ENCODE results near the gene AATK.
"Not testable (repeated sequence)": the region's sequence is repeated elsewhere in the genome, so short reads cannot be mapped to it uniquely, and the experiment has no call there.

AATK gene

GRCh38 chr17:81082177-81083073 lies 83.6 kb downstream of the AATK start:
- no peak for TF ChIP-seq CTCF (IDR thresholded peaks at IDR 0.05; ENCODE audit: insufficient read depth, low read depth, low read length, missing control alignments)
- DNase-seq (ENCODE audit: low read depth) = no peak
- H3K4me3 ChIP-seq (ENCODE audit: low read depth, low read length) = no peak overlapping the region

- TF ChIP-seq CTCF (IDR thresholded peaks at IDR 0.05; ENCODE audit: insufficient read depth, low read depth, low read length, missing control alignments) = no peak
Observed at GRCh38 chr17:81081222-81082176, 84.5 kb downstream of the AATK start.

GRCh38 chr17:81080019-81080418 lies 86.0 kb downstream of the AATK start:
- H3K4me3 ChIP-seq (ENCODE audit: low read depth, low read length) = no peak overlapping the region
- DNase-seq (ENCODE audit: low read depth) = no peak
- TF ChIP-seq CTCF (IDR thresholded peaks at IDR 0.05; ENCODE audit: insufficient read depth, low read depth, low read length, missing control alignments) = no peak

More at GRCh38 chr17:81081222-81082176, 84.5 kb downstream of the AATK start:
- no peak overlapping the region for H3K4me3 ChIP-seq (ENCODE audit: low read depth, low read length)
- no peak for DNase-seq (ENCODE audit: low read depth)

- not testable (repeated sequence) for H3K4me3 ChIP-seq (ENCODE audit: low read depth, low read length)
Observed at GRCh38 chr17:81078026-81078913, 87.8 kb downstream of the AATK start.

GRCh38 chr17:81076141-81076679 lies 89.8 kb downstream of the AATK start:
- H3K4me3 ChIP-seq (ENCODE audit: low read depth, low read length) = no peak overlapping the region
- no peak for TF ChIP-seq CTCF (IDR thresholded peaks at IDR 0.05; ENCODE audit: insufficient read depth, low read depth, low read length, missing control alignments)
- no peak for DNase-seq (ENCODE audit: low read depth)

More at GRCh38 chr17:81078026-81078913, 87.8 kb downstream of the AATK start:
- not testable (repeated sequence) for DNase-seq (ENCODE audit: low read depth)

- DNase-seq (ENCODE audit: low read depth) = no peak
- TF ChIP-seq CTCF (IDR thresholded peaks at IDR 0.05; ENCODE audit: insufficient read depth, low read depth, low read length, missing control alignments) = no peak
- no peak overlapping the region for H3K4me3 ChIP-seq (ENCODE audit: low read depth, low read length)
Observed at GRCh38 chr17:81075307-81075706, 90.7 kb downstream of the AATK start.
